NK-92 treated with Interleukin-12 subunit alpha and Interleukin-12 subunit beta, amount 100 ng/mL, for 24 hours (cell line): ENCODE results near the gene IFITM10.
"Not testable (repeated sequence)": the region's sequence is repeated elsewhere in the genome, so short reads cannot be mapped to it uniquely, and the experiment has no call there.

Experiments
- DNase-seq: peaks from one replicate; lab custom pipeline; 2025; lab: John Stamatoyannopoulos, UW

IFITM10 gene

DNA sequence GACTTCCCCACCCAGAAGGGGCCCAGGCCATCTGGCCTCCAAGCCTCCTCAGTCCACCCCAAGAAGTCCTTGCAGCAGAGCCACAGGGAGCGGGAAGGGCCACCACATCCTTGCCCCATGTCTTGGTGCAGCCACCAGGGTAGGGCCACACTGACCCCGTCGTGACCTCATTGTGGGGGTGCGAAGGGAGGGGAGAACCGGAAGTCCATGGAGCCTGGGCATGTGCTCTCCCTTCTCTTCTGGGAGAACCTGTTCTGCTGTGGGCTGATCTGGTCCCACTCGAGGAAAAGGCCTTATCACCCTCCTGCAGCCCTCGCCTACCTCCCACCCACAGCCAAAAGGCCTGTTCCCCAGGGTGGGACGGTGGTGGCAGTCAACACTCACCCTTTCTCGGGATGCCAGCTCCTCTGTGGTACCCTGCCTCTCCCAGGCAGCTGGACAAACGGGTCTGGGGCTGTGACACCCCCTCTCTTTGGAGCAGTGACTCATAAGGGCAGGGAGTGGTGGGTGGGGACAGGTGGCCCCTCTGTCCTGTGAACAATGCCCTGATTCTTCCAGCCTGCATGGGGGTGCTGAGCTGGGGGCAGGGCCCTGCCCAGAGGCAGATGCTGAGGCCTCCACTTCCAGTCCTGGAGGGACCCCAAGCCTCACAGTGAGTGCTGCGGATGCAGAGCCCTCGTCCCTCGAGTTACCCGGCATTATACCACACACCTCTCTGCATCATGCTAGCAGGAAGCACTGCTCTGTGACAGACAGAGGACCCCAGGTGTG, 27.9 kb upstream of the IFITM10 start:
- DNase-seq: no peak

DNA sequence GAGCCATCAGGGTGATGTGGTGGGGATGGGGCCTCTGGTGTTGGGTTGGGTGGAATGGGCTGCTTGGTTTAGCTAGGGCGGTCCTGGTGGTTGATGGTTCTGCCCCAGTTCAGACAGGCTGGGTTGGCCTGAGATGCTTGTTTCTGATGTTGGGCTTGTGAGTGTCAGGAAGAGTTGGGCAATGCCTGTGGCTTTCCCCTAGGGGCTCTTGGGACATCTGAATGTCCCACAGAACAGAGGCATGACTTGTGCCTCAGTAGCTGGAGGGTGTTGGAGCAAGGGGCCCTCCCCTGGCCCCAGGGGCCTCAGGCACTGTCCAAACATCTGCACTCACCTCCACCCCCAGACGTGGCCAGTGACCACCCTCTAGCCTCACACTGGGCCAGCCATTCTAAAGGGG, 27.3 kb upstream of the IFITM10 start:
- DNase-seq: peak; percentile 61

DNA sequence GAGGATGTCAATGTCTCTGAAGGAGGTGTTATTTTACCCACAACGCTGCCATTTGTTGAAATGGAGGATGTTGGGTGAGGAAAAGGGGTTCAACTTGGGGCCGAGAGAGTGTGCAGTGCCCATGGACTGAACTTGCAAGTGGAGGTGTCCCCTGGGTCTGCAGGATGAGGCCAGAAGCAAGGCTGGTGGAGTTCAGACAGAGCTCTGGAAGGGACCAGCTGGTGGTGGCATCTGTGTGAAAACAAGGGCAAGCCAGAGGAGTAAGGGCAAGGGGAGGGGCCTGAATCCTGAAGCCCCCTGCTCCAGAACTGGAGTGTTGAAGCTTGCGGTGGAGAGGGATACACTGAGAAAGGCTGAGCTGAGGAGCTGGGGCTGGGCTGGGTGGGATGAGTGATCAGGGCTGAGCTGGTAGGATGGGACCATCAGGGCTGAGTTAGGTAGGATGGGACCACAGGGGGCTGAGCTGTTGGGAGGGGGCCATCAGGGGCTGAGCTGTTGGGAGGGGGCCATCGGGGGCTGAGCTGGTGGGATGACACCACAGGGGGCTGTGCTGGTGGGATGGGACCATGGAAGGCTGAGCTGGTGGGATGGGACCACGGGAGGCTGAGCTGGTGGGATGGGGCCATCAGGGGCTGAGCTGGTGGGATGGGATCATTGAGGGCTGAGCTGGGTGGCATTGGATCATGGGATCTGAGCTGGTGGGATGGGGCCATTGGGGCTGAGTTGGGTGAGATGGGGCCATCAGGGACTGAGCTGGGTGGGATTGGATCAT, 26.7 kb upstream of the IFITM10 start:
- DNase-seq: no peak

DNA sequence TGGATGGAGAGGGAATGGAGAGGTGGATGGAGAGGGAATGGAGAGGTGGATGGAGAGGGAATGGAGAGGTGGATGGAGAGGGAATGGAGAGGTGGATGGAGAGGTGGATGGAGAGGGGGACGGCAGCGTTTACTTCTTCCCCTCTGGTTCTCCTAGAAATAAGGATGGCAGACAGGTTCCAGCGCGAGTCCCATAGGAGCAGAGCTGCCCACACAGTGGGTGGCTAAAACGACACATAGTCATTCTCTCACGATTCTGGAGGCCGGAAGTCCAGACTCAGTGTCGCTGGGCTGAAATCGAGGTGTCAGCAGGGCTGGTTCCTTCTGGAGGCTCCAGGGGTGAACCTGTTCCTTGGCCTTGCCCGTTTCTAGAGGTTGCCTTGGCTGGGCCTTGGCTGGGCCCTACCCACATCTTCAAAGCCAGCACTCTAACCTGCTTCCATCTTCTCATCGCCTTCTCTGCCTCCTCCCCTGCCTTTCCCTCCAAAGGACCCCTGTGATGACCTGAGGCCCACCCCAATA, 26.0 kb upstream of the IFITM10 start:
- no peak for DNase-seq

DNA sequence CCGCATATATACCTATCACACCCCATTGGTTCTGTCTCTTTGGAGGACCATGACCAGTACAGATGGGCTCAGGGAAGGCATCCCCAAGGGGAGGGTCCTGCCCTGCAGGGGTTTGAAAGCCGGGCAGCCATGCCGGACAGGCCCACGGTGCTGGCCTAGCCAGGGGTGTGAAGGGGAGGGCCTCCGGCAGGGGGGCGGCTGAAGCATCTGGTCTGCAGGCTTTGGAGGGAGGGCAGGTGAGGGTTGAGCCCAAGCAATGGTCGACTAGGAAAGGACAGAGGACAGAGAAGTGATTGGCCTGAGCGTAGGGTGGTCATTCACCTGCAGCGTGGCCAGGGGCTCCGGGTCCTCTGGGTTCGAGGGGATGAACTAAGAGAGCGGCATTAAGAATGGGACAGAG, 24.5 kb upstream of the IFITM10 start:
- no peak for DNase-seq

DNA sequence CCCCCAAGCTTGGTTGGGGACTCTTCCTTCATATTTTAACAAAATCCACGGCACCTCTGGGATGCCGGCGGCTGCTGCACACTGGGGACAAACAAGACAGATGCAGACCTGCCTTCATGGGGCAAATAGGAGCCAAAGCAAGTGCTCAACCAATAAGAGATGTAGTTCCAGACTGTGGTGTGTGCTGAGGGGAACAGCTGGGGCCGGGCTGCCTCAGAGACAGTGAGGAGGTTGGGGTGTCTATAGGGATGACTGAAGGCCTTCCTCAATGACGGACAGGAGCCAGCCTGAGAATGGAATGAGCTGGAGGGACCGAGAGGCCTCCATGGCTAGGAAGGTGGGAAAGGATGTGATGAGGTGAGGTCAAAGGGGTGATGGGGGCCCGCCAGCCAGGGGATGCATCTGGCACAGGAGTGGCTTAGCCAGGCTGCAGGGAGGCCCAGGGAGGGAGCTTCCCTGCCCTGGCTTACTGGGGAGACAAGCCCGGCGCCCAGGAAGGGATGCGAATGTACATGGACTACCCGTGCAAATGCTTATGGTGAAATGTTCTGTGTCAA, 23.7 kb upstream of the IFITM10 start:
- no peak for DNase-seq

DNA sequence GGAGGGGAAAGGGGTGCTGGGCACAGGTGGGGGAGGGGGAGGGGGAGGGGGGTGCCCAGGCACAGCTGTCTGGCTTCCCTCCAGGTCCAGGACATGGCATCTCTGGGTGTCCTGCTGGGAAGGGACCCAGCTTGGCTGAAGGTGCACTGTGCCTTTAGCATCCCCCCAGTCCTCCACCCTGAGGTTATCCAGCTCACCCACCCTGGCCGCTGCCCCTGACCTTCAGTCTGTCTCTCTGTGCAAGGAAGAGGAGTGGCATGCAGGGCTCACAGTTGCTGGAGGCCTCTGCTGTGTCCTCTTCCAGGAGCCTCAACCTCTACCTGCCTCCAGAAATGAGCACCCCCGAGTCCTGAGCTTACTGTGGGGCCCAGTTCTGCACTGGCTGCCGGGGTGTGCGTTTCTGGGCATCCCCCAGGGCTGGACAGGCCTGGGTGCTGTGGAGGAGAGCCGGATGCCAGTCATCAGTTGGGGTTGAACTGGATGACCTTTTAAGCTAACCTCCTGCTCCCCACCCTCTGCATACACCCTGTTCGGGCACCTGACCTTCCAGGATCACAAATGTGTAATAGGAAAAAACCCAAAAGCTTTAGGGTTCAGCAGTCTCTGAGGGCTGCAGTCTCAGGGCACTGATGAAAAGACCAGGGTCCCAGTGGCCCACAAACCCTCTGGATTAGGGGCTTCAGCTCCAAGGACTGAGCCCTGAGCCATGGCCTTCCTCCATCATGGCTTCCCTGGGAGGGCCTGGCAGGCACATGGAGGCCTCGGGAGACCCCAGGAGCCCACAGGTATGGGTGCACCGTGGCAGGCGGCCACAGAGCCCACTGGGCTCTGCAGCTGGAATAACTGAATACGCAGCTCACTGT, 23.0 kb upstream of the IFITM10 start:
- DNase-seq: no peak

DNA sequence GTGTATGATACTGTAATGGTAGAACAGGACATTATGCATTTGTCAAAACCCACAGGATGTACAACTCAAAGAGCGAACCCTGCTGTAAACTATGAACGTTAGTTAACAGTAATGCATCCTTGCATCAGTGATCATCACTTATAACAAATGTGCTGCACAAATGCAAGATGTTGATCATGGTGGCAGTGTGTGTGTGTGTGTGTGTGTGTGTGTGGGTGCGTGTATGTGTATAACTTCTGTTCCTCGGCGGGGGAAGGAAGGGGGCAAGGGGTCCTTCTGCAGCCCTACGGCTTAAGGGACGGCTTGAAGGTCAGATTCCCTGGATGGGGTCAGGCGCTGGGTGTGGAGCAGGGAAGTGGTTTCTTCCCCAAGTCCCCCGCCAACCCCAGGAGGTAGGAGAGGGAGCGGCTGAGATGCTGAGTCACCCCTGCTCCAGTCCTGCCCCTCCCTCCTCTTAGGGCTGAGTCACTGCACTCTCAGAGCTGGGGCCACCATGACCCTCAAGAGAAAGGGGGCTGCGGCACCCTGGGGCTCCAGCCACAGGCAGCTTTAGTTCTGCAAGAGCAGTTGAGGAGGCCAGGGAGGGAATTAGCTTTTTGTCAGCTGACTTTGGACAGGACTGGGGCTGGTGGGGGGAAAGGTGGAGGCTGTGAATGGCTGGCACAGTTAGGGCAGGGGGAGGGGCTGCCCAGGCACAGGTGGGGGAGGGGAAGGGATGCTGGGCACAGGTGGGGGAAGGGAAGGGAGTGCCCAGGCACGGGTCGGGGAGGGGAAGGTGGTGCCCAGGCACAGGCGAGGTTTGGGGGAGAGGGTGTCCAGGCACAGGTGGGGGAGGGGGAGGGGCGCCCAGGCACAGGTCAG, 22.1 kb upstream of the IFITM10 start:
- DNase-seq: peak; percentile 89

DNA sequence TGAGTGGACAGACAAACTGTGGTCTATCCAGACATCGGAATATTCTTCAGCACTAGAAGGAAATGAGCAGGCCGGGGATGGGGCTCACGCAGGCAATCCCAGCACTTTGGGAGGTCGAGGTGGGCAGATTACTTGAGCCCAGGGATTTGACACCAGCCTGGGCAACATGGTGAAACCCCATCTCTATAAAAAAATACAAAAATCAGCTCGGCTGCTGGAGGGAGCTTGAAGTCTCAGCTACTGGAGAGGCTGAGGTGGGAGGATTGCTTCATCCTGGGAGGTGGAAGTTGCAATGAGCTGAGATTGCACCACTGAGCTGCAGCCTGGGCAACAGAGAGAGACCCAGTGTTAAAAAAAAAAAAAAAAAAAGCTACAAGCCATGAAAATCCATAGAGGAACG, 21.3 kb upstream of the IFITM10 start:
- peak; percentile 71 for DNase-seq

DNA sequence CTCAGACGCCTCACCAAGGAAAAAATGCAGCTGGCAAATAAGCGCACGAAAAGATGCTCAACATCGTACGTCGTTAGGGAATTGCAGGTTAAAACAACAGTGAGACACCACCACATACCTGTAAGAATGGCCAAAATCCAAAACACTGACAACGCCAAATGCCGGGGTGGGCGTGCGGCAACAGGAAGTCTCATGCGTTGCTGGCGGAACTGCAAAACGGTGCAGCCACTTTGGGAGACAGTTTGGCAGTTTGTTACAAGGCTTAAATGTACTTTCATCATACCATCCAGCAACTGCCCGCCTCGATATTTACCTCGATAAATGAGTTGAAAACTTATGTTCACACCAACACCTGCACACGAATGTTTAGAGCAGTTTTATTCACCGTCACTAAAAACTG, 20.9 kb upstream of the IFITM10 start:
- DNase-seq: no peak

DNA sequence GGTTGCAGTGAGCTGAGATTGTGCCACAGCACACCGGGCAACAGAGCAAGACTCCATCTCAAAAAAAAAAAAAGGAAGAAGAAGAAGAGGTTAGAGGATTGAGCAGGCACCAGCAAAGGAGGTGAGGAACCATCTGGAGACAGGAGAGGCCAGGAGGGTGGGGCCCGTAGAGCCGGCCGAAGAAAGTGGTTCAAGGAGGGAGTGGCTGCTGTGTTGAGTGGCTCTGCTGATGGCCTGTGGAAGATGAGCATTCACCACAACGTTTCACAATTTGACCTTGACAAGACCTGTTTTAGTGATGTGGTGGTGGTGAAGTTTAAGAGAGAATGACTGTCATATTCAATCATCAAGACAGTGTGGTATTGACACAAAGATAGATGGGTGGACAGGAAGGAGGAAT, 20.1 kb upstream of the IFITM10 start:
- peak; percentile 35 for DNase-seq

DNA sequence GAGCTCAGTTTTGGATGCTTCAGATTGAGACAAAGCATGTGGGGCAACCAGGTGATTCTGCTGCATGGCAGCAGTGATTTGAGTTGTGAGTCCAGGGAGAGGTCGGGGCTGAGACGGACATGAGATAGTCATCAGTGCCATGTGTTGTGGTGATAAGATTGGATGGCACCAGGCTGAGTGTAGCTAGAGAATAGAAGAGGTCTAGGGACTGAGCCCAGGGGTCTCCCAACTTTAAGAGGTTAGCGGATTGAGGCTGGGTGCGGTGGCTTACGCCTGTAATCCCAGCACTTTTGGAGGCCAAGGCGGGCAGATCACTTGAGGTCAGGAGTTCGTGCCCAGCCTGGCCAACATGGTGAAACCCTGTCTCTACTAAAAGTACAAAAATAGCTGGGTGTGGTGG, 19.7 kb upstream of the IFITM10 start:
- DNase-seq: no peak

DNA sequence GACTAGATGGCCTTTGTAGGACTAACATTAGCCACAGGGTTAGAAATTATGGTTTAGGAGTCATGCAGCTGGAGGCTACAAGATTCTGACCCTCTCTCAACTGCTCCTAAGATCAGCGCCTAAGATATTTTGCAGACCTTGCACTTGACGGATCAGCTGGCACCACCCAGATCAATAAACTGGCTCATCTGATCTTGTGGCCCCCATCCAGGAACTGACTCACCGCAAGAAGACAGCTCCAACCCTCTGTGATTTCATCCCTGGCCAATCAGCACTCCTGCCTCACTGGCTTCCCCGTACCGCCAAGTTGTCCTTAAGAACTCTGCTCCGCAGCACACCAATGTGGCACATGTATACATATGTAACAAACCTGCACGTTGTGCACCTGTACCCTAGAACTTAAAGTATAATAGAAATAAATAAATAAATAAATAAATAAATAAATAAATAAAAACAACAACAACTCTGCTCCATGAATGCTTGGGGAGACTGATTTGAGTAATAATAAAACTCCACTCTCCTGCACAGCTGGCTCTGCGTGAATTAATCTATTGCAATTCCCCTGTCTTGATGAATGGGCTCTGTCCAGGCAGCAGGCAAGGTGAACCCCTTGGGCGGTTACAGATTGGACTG, 19.0 kb upstream of the IFITM10 start:
- not testable (repeated sequence) for DNase-seq

DNA sequence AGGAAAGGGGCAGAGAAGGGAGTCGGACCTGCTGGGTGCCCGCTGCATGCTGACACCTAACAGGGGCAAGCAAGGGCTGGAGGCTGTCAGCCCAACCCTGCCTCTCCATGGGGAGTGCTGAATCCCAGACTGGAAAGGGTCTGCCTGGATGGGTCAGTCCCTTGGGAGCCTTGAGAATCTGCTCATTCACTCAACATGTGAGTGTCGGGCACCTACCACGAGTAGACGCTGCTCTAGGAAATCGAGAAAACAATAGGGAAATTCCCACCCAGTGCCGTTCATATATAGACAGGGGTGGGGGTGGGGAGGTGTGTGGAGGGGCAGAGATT, 17.7 kb upstream of the IFITM10 start:
- no peak for DNase-seq

DNA sequence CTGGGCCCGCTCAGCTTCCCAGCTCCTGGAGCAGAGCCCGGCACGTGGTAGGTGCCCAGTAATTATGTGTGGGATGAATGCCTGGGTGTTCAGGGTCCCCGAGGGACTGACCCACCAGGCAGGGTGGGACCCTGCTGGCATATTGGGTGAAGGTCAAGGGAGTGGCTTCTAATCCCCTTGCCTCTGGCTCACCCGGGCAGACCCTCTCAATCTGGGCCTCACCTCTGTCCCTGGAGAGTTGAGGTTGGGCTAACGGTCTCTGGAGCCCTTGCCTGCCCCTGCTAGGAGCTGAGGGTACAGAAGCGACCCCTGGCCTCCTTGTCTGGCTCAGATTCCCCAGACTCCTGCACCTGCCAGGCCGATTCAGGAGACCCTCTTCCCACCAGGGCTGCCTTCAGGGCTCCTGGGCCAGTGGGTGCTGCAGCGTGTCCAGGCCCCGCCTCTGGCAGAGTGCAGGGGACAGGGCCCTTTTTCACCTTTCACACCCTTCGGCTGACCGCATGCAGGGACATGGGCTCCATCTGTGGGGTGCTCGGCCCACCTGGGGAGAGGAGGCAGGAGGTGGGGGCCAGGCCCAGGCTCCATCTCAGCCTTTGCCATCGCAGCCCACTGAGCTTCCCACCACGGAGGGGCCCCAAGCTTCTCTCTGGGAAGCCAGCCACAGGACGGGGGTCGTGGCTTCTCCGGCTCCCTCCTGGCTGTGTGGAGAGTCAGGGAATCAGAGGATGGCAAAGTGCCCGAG, 17.2 kb upstream of the IFITM10 start:
- no peak for DNase-seq

DNA sequence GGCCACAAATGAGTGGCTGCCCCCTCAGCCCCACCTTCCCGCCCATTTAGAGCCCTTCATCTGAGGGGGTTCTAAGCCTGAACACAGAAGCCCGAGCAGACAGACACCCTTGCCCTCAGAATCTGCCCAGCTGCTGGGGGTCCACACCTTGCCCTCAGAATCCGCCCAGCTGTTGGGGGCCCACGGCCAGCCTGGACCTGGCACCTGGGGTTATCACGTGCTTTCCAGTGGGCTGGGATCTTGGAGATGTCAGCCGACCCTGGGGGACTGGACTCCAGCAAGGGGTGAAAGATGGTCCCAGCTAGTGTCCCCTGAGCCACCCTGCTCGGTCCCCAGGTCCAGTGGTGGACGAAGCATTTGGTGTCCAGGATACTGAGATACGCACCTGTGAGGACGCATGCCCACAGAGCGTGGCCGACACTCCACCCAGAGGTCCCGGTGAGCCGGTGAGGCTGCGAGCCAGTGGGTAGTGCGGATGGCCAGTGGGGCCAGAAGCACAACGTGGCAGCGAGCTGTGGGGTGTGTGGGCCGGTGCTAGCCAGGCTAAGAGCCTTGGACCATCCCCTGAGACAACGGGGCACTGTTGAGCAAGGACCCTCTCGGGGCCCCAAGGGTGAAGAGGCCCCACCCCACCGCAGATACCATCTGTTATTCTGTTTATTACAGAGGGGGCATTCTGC, 16.5 kb upstream of the IFITM10 start:
- no peak for DNase-seq

DNA sequence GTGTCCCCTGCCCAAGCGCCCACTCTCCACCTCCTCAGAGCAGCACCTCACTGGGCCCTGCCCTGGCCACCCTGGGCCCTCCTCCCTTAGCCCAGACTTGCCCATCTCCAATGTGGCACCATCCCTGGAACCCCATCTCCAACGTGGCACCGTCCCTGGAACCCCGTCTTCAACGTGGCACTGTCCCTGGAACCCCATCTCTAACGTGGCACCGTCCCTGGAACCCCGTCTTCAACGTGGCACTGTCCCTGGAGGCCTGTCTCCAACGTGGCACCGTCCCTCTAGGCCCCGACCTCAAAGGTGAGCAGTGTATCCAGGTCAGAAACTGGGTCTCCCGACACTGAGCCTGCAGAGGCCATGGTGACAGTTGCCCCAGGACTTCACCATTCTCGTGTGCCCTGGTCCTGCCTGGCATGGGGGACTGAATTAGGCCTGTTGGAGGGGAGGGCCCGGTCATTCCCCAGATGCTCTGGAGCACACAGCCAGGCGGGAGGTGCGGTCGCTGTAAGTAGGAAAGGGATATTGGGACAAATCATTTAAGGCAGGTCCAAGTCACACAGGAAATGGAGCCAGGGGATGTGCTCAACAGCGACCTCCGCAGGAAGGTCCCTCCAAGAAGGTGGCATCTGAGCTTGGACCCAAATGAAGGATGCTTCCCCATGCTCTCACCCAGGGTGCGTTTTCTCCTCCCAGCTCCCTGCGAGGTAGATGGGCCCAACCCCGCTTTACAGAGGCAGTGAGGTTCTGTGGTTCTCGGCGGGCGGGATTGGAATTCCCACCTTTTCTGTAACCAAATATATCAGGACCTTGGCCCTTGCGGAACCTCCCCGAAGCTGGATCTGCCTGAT, 15.7 kb upstream of the IFITM10 start:
- no peak for DNase-seq
